Myocyte (in vitro differentiated cells): ENCODE results near the gene FAM163B. TPM values are rescaled to one million over a fixed set of nuclear protein-coding genes. Genes with fewer than 3 reads are reported as not detected.
"Not testable (repeated sequence)": the region's sequence is repeated elsewhere in the genome, so short reads cannot be mapped to it uniquely, and the experiment has no call there.

Experiments used
- DNase-seq: peaks from one replicate; pipeline ENCODE4 v3.0.0-alpha.2; 2012; ENCODE audit warnings: low read depth
- total RNA-seq: library from RNA; depleted of rRNA; stranded (reverse); fragments of >200 nt; gene quantifications from 2 replicates; pipeline ENCODE4 v1.2.3, GENCODE V29; 2014

FAM163B gene
- total RNA-seq, 1 donor from 2014 or later: not detected

DNA sequence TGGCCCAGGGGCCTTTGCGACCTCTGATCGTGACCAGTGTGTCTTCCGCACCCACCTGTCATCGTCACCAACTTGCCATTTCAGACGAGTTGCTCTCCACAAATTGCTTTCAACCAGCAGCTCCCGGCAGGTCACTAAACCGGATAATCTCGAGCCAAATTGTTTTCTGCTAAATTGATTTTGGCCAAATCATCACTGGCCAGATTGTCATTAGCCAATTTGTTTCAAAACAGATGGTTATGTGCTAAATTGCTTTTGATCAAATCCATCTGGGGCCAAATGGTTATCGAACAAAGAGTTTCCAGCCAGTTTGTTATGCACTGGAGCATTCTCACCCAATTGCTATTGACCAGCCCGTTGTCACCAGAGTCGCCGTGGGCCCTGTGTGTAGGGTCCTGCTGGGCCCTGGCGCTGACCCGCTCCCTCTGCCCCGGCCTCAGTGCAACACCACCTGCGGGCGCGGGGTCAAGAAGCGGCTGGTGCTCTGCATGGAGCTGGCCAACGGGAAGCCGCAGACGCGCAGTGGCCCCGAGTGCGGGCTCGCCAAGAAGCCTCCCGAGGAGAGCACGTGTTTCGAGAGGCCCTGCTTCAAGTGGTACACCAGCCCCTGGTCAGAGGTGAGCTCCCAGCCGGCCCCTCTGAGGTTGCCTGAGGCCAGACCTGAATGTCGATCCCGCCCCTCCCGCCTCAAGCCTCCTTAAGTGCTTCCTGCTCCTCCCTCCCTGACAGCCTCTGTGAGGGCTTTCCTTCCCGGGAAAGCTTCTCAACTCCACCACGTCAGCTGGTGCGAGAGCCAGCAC is 39.1 kb downstream of the FAM163B start:
- no peak for DNase-seq

DNA sequence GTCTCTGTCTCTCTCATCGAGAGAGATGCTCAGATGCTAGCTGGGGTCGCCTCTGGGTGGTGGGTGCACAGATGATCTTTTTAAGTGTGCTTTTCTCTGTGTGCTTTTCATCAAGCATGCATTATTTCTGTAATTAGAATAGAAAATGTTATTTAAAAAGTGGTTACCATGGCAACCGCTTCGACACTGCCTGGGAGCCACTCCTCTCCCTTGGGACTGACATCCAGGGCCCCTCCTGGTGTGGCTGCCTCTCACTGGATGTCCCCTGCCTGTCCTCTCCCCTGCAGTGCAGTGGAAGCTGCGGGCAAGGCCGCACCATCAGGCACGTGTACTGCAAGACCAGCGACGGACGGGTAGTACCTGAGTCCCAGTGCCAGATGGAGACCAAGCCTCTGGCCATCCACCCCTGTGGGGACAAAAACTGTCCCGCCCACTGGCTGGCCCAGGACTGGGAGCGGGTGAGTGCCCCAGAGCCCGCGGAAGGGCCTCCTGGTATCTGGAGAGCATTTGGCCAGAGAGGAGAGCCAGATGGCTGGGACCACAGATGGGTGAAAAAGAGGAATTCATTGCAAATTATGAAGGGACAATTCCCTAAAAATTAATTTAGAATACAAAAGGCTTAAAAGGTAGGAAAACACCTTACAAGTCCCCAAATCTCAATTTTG is 39.9 kb downstream of the FAM163B start:
- DNase-seq: no peak

DNA sequence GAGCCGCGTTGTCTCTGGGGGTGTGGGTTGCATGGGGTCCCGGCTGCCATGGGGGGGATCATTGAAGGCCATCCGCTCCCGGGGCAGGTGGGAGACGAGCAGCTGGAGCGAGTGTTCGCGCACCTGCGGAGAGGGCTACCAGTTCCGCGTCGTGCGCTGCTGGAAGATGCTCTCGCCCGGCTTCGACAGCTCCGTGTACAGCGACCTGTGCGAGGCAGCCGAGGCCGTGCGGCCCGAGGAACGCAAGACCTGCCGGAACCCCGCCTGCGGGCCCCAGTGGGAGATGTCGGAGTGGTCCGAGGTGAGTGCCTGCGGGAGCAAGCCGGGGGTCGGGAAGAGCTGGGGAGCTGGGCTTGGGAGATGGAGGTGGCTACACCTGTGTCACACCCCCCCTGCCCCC is 41.0 kb downstream of the FAM163B start:
- no peak for DNase-seq

DNA sequence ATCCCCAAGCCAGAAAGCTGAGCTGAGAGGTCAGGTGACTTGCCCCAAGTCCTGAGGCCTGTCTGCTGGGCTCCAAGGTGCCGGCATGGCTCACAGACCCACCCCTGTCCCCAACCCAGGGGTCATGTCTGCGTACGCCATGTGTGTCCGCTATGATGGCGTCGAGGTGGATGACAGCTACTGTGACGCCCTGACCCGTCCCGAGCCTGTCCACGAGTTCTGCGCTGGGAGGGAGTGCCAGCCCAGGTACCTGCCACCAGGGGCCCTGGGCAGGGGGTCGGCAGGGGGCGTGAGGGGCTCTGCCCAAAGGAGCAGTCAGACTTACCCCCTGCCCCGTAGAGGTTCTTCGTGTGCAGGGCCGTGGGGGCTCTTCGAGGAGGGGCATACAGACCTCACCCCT is 42.4 kb downstream of the FAM163B start:
- no peak for DNase-seq

DNA sequence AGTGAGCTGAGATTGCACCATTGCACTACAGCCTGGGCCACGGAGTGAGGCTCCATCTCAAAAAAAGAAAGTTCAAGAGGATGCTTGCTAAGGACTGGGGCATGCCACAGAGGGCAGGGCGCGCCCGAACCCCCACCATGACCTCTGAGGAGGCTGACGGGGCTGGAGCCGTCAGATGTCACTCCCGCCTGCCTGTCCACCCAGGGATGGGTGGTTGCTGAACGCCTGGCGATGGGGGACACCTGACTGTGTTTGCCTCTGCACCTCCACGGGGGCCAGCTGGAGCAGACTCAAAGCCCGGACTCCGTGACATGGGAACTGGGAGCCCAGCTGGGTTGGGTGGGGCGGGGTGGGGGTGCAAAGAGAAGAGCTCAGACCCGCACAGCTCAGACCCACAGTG is 42.8 kb downstream of the FAM163B start:
- no peak for DNase-seq

DNA sequence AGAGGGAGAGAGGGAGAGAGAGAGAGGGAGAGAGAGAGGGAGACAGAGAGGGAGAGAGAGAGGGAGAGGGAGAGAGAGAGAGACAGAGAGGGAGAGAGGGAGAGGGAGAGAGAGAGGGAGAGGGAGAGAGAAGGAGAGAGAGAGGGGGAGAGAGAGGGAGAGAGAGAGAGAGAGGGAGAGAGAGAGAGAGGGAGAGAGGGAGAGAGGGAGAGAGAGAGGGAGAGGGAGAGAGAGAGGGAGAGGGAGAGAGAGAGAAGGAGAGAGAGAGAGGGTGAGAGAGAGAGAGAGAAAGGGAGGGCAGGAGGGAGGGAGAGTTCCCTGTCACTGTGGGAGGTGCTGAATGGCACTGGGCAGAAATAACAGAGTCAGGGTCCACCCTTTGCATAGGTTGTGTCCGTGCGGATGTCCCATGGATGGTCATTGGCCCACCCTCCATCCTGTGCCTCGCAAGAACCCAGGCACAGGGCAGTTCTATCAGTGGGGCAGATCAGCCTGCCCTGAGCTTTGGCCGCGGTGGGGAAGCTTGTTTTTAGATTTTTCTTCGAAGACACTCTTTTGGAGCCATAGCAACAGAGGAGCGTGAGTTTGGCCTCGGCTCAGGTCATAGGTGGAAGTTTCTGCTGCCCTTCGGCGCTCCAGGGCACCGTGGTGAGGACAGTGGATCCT is 44.6 kb downstream of the FAM163B start:
- no peak for DNase-seq

DNA sequence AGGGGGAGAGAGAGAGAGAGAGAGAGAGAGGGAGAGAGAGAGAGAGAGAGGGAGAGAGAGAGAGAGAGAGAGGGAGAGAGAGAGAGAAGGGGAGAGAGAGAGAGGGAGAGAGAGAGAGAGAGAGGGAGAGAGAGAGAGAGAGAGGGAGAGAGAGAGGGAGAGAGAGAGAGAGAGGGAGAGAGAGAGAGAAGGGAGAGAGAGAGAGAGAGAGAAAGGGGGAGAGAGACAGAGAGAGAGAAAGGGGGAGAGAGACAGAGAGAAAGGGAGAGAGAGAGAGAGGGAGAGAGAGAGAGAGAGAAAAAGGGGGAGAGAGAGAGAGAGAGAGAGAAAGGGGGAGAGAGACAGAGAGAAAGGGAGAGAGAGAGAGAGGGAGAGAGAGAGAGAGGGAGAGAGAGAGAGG is 45.4 kb downstream of the FAM163B start:
- DNase-seq: not testable (repeated sequence)

DNA sequence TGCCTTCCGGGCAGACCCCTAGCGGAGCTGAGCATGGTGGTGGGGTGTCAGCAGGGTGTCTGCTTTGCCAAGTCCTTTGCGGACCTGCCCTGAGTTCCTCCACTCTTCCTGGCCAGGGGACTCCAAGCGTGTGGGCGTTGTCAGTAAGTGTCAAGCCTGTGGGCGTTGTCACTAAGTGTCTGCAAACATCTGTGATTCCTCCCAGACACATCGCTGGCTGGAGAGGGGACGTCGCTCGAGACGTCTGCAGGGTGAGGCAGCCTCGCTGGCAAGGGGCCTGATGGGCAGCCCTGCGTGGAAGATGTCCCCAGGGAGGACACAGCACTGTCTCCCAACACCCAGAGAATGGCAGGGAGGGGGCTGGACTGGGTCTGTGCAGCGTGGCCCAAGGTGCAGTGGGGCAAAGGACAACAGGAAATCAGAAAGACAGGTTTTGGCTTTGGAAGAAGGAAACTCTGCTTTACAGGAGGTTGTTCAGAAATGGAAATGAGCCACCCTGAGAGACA is 45.8 kb downstream of the FAM163B start:
- peak; percentile 30 for DNase-seq

DNA sequence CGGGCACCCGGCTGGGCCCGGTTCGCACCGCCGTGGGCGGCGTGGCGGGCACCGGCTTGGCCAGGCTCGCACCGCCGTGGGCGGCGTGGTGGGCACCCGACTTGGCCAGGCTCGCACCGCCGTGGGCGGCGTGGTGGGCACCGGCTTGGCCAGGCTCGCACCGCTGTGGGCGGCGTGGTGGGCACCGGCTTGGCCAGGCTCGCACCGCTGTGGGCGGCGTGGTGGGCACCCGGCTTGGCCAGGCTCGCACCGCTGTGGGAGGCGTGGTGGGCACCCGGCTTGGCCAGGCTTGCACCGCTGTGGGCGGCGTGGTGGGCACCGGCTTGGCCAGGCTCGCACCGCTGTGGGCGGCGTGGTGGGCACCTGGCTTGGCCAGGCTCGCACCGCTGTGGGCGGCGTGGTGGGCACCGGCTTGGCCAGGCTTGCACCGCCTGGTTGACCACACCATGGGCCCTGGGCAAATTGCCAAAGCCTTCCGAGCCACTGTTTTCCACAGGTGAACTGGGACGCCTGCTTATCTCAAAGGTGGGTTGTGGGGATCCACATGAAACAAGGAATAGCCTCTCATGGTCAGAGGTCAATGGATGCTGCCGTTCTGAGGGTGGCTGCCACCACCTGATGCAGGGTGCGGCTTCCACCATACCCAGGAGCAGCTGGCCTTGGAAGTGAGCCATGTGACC is 46.4 kb downstream of the FAM163B start:
- DNase-seq: no peak

DNA sequence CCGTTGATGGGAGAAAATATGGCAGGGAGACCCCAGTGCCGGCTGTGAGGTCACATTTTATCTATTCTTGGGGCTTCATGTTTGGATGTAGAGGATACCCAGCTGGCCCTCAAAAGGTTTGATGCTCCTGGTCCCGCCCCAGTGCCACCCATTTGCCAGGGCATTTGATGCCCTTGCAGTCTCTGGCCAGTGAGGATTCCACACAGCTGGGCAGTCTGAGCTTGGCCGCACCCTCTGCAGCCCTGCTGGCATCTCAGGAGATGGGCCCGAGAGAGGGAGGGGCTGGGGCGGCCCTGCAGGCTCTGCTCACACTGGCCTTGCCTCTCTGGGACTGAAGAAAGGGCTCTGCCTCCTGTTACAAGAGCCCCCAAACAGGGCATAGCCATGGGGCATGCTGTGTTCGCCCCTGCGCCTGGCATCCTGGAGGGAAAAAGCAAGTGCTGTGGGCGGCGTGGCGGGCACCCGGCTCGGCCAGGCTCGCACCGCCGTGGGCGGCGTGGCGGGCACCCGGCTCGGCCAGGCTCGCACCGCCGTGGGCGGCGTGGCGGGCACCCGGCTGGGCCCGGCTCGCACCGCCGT is 47.1 kb downstream of the FAM163B start:
- peak; percentile 62 for DNase-seq

DNA sequence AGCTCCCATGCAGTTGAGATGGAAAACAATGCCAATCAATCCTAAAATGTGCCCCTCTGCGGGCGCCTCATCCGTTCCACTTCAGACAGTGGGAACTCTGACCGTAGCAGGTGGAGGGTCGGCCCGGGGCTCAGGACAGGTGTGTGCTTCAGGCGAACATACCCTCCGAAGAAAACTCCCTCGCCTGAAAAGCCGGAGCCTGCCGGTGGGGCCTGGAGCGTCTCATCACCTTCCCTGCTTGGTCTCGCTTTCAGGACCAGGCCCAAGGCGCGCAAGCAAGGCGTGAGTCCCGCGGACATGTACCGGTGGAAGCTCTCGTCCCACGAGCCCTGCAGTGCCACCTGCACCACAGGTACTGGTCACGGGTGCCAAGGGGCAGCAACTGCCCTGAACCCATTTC is 48.2 kb downstream of the FAM163B start:
- DNase-seq: no peak

DNA sequence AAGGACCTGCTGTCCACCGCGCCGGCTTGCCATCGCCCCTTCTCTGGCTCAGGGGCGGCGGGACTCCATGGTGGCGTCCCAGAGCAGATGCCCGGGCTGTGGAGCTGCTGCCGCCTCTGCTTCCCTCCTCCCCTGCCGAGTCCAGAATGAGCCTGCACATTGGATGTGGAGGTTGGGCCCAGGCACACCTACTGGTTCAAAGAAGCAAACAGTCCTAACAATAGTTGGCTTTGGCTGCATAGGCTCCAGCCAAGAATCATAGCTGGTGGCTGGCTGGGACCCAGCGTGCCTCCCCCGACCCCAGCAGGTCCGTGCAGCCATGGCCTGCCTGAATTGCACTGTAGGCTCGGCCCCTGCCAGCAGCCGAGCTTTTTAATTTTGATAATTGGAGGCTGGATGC is 48.9 kb downstream of the FAM163B start:
- no peak for DNase-seq

DNA sequence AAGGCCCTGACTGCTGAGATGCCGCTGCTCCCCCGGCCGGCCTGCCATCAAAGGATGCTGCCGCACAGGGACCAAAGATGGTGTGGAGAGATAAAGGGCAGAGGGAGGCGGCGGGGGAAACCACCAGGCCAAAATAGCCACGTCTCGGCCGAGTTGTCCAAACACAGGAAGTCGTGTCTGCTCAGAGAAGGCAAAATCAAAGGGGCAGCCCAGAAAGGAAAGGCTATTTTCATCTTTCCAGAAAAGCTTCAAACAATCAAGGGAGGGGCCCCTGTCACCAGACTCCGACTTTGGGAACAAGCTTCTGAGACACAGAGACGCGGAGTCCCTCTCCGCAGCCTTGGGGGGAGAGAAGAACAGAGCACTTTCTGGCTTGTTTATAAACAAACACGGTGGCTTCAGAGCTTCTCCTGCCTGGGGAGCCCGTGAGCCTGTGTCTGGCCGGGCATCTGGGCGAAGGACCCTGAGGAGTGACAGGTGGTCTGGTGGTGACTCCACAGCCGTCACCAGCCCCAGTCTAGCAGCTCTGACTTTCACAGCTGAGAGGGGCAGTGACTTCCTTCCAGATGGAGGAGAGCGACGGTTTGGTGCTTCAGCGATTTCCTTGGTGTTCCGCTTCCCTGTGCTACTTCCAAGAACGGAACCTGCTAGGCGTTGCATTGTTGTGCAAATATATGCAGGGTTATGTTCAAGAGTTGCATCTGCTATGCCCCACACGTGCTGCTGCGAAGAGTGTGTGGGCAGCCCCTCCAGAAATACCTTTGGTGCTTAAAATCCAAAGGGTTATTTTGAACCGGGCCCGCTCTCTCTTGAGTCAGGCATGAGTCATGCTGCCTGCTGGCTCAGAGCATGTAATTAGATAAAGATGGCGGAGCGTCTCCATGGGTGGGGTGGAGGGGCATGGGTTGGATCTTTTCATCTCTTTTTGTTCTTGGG is 50.7 kb downstream of the FAM163B start:
- DNase-seq: peak; percentile 88

DNA sequence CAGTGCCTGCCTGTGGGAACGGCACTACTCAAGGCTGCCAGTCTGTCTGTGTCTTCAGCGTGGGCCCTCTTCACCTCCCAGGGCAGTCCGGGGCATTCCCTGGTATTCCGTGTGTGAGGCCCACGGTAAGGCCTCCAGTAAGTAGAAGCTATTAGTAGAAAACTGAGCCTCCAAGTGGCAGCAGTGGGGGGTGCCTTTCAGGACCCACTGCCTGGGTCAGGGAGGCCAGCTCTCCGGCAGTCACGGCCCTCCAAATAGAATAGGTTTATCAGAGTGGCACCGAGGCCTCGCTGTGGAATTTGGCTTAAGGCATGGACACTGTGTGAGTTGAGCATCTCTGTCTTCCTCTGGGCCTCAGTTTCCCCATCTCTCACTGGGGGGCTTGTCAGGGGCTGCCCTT is 51.6 kb downstream of the FAM163B start:
- DNase-seq: no peak

DNA sequence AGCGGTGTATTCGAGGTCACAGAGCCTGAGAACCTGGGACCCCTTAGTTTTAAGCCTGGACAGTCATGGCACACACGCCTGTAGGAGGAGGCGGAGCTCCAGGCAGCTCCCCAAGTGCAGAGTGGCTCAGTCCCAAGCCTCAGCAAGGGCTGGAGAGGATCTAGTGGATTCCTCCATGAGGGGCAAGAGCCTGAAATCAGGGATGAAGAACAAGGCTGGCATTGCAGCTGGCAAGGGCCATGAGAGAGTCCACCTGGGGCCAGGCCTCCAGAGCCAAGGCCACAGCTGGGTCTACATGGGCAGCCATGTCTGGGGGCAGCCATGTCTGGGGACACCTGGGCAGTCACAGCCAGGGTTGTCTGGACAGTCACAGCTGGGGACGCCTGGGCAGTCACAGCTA is 52.8 kb downstream of the FAM163B start:
- DNase-seq: no peak

DNA sequence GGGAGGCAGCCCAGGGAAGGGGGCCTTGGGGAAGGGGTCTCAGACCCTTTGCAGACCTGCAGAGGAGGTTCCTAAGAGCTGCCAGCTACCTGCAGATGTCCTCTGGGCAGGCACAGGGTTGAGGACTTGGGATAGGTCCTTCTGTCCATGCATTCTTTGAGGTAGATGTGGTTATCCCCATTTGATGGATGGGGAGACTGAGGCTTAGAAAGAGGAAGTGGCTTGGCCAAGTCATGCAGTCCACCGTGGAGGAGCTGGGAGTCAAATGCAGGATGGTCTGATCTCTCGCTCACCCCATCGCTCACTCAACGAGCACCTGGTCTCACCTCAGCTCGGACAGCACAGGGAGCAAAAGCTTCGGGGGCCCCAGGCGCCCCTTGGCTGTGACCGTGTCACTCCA is 54.5 kb downstream of the FAM163B start:
- no peak for DNase-seq

DNA sequence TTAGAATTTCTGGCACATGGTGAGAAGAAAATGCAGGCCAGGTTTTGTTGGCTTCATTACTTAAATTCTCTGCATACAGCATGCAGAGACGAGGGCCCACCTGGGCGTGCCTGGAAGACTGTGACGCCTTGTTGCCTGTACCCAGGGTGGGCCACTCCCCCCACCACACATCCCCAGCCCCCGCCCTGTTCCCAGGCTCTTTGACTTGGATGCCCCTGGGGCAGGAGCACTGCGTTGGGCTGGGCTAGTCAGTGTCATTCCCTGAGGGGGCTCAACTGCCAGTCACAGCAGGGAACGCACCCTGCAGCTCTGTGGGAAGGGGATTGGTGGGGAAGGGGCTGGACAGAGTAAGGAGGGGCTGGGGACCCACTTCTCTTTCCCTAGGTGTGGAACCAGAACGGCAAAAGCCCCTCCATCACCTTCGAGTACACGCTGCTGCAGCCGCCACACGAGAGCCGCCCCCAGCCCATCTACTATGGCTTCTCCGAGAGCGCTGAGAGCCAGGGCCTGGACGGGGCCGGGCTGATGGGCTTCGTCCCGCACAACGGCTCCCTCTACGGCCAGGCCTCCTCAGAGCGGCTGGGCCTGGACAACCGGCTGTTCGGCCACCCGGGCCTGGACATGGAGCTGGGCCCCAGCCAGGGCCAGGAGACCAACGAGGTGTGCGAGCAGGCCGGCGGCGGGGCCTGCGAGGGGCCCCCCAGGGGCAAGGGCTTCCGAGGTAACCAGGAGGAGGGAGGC is 55.0 kb downstream of the FAM163B start:
- no peak for DNase-seq

DNA sequence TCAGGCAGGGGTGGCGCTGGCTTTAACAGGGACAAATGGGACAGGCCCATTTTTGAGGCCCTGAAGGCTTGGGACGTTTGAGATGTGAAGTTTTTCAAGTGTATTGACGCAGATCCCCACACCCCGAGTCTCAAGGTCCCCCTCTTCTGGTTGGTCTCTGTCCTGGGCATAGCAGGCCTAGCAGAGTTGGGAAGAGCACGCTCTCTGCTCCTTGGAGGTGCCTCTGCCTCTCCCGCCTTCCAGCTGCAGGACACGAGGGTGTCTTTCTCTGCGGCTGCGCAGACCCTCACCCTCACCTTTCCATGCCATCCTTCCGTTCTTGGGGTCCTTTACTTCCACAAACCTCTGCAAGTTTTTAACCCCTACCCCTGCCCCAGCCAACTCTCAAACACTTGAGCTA is 56.1 kb downstream of the FAM163B start:
- DNase-seq: no peak

DNA sequence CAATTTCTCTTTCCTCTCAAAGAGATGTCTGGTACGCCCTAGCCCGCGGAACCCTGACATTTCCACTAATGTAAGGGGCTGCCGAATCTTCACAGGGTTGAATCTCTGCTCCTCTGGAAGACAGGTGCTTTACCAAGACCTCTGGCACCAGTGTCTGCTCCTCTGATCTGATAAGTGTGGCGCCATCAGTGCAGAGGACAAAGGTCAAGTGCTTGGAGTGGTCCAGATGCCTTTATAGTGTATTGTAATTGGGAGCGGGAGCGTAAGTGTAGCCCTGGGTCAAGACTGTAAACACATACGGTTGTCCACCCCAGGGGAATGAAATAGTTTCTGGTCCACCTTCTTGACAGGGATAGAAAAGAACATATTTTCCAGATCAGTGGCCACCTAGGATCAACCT is 57.0 kb downstream of the FAM163B start:
- DNase-seq: no peak
